ENCODE data around the gene FOXO3. TPM values are rescaled to one million over a fixed set of nuclear protein-coding genes. Genes with fewer than 3 reads are reported as not detected.
"Not testable (repeated sequence)": the region's sequence is repeated elsewhere in the genome, so short reads cannot be mapped to it uniquely, and the experiment has no call there.

FOXO3 gene
- total and polyA plus RNA-seq, 7 donors, result 20.6 to 160 (median 76.5) TPM

DNA sequence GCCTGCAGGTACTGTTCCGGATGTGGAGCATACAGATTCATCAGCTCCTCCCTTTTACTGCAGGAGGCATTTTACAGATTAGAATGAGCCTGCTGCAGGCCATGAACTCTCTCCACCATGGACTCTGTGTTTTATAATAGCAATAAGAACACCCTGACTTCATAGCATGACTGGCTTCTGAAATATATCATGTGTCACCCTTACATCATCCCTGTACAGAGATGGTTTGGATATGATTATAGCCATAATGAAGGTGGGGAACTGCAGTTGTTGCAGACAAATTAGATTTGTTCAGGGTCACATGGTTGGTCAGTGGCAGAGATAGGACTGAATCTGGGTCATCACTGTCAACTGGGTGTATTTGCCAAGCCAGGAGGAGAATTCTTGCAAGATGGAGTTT is 100.7 kb downstream of the FOXO3 start:
- no peak overlapping the region for H3K4me3 ChIP-seq
- peaks cover 77% of the 10 kb centered on the region for H3K4me1 ChIP-seq
- no peak for TF ChIP-seq CTCF (IDR thresholded peaks at IDR 0.05)
- H3K36me3 ChIP-seq (ENCODE audit: insufficient read depth in 1 of 2, low read depth in 1 of 2), result peaks cover 5 to 21% of the 10 kb centered on the region in 2 donors
- intact Hi-C loops (cut with DNase I), result no loop called here
- ATAC-seq (peak; percentile 87 to 91 (median 88)), DNase-seq (no peak)
- H3K9me3 ChIP-seq, result no peaks in the 10 kb centered on the region
- WGBS, 3 donors, result 22 to 60% (median 32%) methylated on average over 1 of the region's 1 CpG
- H3K27ac ChIP-seq, result peak overlapping the region; percentile 84
- no peaks in the 10 kb centered on the region for H3K27me3 ChIP-seq (ENCODE audit: insufficient read depth in 3 of 3, low read length in 2 of 3)

GRCh38 chr6:108661982-108662381 is 101.3 kb downstream of the FOXO3 start:
- intact Hi-C loops (cut with DNase I), result no loop called here
- WGBS, 3 donors, result 49 to 67% (median 49%) methylated on average over 2 of the region's 2 CpGs
- peak overlapping the region; percentile 84 for H3K27ac ChIP-seq
- ATAC-seq (peak; percentile 43 to 69 (median 60)), DNase-seq (no peak)
- H3K4me1 ChIP-seq, result peaks cover 77% of the 10 kb centered on the region
- no peaks in the 10 kb centered on the region for H3K27me3 ChIP-seq (ENCODE audit: insufficient read depth in 3 of 3, low read length in 2 of 3)
- H3K36me3 ChIP-seq (ENCODE audit: insufficient read depth in 1 of 2, low read depth in 1 of 2), result peaks cover 5 to 21% of the 10 kb centered on the region in 2 donors
- no peaks in the 10 kb centered on the region for H3K9me3 ChIP-seq
- H3K4me3 ChIP-seq, result no peak overlapping the region
- no peak for TF ChIP-seq CTCF (IDR thresholded peaks at IDR 0.05)

DNA sequence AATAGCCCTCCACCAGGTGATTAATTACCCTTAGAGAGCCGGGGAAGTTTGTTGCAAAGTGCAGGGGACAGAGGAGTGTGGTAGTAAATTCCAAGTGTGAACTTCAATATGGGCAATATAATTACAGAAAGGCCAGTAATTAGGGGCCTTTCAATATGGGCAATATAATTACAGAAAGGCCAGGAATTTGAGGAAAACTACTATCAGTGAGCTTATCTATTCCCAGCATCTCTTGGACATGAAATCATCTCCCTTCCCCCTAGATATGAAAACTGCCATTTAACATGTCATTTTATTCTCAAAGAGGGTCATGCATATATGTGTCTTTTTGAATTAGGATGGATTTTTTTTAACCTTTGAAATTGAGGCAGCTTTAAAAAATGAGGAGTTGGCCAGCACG is 102.0 kb downstream of the FOXO3 start:
- TF ChIP-seq CTCF (IDR thresholded peaks at IDR 0.05), result no peak
- H3K27ac ChIP-seq, result peak overlapping the region; percentile 84
- no peak for ATAC-seq
- H3K9me3 ChIP-seq, result no peaks in the 10 kb centered on the region
- no peak for DNase-seq
- H3K27me3 ChIP-seq (ENCODE audit: insufficient read depth in 3 of 3, low read length in 2 of 3), result no peaks in the 10 kb centered on the region
- intact Hi-C loops (cut with DNase I), result no loop called here
- peaks cover 5 to 21% of the 10 kb centered on the region in 2 donors for H3K36me3 ChIP-seq (ENCODE audit: insufficient read depth in 1 of 2, low read depth in 1 of 2)
- 55 to 89% (median 64%) methylated on average over 2 of the region's 2 CpGs for WGBS, 3 donors
- H3K4me3 ChIP-seq, result no peak overlapping the region
- H3K4me1 ChIP-seq, result peaks cover 80% of the 10 kb centered on the region

DNA sequence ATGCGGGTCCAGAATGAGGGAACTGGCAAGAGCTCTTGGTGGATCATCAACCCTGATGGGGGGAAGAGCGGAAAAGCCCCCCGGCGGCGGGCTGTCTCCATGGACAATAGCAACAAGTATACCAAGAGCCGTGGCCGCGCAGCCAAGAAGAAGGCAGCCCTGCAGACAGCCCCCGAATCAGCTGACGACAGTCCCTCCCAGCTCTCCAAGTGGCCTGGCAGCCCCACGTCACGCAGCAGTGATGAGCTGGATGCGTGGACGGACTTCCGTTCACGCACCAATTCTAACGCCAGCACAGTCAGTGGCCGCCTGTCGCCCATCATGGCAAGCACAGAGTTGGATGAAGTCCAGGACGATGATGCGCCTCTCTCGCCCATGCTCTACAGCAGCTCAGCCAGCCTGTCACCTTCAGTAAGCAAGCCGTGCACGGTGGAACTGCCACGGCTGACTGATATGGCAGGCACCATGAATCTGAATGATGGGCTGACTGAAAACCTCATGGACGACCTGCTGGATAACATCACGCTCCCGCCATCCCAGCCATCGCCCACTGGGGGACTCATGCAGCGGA is 102.9 kb downstream of the FOXO3 start:
- WGBS, 3 donors, result 95 to 97% (median 96%) methylated on average over 24 to 29 of the region's 30 CpGs
- peak in 1 of 4 donors; percentile 15 for ATAC-seq

DNA sequence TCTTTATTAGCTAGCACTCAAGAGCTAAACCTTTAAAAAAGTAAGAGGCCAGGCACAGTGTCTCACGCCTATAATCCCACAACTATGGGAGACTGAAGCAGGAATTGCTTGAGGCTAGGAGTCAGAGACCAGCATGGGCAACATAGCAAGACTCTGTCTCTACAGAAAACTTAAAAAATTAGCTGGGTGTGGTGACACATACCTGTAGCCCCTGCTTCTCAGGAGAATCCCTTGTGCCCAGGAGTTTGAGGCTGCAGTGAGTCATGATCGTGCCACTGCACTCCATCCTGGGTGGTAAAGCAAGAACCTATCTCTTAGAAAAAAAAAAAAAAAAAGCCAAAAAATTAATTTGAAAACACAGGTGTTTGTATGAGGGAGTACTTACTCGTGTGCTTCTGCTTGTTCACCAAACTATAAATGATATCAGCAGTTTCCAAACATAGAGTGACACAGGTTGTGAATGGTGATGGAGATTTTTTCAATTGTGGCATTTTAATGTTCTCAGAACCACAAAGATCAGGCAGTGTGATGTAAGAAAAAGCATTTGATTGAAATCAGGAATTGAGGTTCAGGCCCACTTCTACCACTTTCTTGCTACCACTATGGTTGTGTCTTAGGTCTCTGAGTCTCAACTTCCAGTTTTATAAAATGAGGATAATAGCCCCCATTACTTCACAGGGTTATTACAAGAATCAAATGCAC is 104.9 kb downstream of the FOXO3 start:
- ATAC-seq (no peak), DNase-seq (no peak)
- WGBS, 3 donors, result 78 to 91% (median 79%) methylated on average over 3 of the region's 3 CpGs
- H3K9me3 ChIP-seq, result no peaks in the 10 kb centered on the region
- no peak overlapping the region for H3K4me3 ChIP-seq
- TF ChIP-seq CTCF (IDR thresholded peaks at IDR 0.05), result no peak
- intact Hi-C loops (cut with DNase I), result no loop called here
- H3K36me3 ChIP-seq (ENCODE audit: insufficient read depth in 1 of 2, low read depth in 1 of 2), result peaks cover 8 to 21% of the 10 kb centered on the region in 2 donors
- H3K4me1 ChIP-seq, result peaks cover 81% of the 10 kb centered on the region
- H3K27me3 ChIP-seq (ENCODE audit: insufficient read depth in 3 of 3, low read length in 2 of 3), result no peaks in the 10 kb centered on the region
- H3K27ac ChIP-seq, result peak overlapping the region; percentile 38

More for the DNA sequence above, 102.9 kb downstream of the FOXO3 start:
- peaks cover 8 to 21% of the 10 kb centered on the region in 2 donors for H3K36me3 ChIP-seq (ENCODE audit: insufficient read depth in 1 of 2, low read depth in 1 of 2)
- intact Hi-C loops (cut with DNase I); H3K27ac ChIP-seq; H3K9me3 ChIP-seq; H3K27me3 ChIP-seq (ENCODE audit: insufficient read depth in 3 of 3, low read length in 2 of 3); H3K4me3 ChIP-seq; DNase-seq: not testable (repeated sequence)
- peaks cover 81% of the 10 kb centered on the region for H3K4me1 ChIP-seq

Measured in psoas muscle (tissue), 8 donors.